Germinal center (tissue), 1 donor: Measurements from ENCODE around the gene TIE1.
"Not testable (repeated sequence)": the region's sequence is repeated elsewhere in the genome, so short reads cannot be mapped to it uniquely, and the experiment has no call there.

Experiments used
- DNase-seq: peaks from one replicate; pipeline ENCODE4 v3.0.0; 2012; ENCODE audit warnings: mixed read lengths, low spot score

Gene TIE1

DNA sequence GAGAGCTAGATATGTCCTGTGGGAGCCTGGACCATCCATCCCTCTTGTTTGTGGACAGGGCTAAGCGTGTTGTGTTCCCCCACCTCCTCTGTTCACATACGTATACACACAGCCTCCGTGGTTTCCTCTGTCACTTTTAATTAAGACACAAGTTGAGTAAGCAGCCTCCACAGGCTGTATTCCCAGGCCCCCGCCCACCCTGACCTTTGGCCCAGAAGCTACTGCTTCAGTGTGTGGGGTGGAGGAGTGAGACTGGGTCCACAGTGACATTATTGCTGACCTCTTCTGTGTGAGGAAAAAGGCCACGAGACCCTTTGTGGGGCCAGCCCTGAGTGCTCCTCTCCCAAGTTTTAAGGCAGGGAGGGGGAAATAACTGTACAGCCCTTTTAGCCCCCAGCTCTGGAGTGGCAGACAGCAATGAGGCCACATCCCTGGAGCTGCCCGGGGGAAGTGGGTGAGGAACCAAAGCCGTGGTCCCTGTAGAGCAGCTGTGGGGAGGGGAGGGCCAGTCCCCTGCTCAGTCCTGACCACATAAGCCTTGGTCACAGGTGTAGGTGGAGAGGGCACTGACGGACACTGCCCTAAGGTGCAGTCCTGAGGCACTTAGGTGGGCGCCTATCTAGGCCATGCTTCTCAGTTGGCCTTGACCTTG, 62.6 kb downstream of the TIE1 start:
- DNase-seq, result no peak

DNA sequence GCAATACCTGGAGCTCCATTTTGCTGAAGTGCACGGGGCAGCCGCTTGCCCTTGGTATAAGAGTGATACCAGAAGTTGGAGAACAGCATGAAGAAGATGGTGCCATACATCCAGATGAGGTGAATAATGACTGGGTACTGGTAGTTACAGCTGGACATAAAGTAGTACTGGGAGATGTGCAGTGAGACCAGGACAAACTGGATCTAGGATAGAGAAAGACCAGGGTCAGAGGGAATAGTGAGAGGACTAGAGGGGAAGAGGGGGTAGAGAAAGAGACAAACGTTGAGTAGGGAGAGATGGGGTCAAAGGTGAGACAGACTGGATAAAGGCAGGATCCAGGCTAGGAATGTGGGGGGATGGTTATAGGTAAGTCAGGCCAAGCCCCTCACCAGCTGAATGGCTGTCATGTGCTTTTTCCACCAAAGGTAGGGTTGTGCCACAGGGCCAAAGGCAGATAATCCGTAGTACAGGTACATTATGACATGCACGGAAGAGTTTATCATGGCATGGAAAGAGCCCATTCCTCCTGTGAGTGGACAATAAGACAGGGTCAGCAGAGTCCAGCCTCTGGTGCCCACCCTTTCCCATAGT, 63.2 kb downstream of the TIE1 start:
- DNase-seq, result no peak

DNA sequence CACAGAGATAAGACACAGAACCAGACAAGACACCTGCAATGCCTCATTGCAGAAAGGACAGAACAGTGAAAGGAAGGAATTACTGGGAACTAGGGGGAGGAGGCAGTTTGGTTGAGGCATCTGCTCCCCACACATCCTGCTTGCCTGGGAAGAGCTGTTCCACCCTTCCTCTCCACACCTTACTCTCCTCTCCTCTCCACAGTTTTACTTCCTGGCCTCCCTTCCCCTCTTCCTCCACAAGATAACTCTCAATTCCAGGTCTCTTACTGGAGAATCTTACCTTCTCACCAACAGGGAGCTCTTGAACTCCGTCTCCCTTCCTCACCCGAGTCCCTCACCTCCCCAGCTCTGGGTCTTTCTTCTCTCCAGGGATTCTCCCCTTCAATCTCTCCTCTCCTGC, 64.9 kb downstream of the TIE1 start:
- DNase-seq, result no peak

- no peak for DNase-seq
These were observed 65.4 kb downstream of the TIE1 start for GRCh38 chr1:43366179-43366578.

DNA sequence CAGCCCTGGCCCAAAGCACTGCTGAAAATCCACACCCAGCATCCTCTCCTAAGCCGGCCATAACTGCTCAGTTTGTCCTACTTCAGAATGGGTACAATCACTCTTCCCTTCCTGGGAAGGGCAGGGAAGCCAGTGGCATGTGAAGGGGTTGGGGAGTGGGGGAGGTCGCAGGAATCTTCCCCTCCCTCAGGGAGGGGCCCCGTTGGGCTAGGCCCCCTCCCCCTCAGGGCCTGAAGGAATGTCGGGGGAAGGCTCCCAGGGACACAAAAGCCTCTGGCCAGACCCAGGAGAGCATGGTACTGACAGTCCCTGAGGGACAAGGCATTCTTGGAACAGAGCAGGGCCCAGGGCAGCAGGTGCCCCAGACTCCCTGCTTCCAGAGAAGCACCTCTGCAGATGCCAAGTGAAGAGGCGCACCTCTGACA, 65.8 kb downstream of the TIE1 start:
- DNase-seq, result no peak

DNA sequence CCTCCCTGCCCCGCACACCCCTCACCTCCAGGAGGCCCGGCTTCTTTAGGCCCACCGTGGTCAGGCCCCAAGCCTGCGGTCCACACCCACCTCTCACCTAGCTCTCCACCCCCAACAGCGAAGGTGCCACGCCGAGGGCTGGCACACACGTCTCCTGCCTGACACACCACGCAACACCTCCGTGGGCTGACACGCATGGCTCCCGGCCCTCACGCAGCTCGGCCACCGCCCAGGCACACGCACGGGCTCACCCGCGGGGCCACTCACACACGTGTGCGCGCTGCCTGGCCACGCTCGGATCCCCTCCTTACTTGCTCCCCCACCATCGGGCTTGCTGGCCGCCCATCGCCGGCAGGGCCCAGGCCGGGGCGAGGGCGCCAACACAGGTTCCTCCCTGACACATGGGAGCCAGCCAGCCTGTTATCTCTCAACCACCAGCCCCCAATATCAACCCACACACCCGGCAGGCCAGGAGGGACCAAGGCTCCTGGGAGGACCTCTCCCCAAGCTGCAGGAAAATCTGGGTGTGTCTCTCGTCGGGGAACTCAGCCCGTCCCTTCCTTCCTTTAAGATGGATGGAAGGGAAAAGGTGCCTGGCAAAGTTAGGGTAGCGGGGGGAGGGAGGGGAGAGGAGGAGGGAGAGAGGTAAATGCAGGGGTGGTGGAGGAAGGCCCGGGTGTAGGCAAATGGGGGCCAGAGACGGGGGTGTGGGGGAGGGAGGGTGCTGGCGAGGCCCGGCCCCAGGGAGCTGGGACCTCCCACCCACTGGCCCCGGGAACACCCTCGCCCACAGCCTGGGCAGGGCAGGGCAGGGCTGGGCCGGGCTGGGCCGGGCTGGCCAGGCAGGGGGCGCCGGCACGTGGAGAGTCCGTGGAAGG, 66.5 kb downstream of the TIE1 start:
- peak; percentile 65 for DNase-seq

- DNase-seq, result peak; percentile 96
These were observed 67.3 kb downstream of the TIE1 start, which contains the start of gene ELOVL1 for GRCh38 chr1:43367904-43368645. ELOVL1 (minus strand) TSS chr1:43368011; CDS start chr1:43365609, 2,402 bp downstream.

DNA sequence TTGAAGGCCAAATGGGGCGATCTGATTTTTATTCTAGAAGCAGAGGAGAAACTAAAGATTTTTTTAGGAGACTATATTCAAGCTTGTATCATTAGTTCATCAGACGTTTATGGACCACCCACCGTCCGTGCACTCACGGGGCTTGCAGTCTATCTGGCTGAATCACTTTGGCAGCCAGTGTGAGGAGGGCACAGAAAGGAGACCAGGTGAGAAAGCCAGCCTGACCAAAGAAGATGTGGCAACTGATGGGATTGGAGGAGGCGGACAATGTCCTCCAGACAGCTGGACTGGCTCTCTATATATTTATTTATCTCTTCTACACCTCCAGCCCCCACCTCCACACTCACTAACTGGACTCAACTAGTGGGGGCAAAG, 67.9 kb downstream of the TIE1 start:
- DNase-seq, result no peak

DNA sequence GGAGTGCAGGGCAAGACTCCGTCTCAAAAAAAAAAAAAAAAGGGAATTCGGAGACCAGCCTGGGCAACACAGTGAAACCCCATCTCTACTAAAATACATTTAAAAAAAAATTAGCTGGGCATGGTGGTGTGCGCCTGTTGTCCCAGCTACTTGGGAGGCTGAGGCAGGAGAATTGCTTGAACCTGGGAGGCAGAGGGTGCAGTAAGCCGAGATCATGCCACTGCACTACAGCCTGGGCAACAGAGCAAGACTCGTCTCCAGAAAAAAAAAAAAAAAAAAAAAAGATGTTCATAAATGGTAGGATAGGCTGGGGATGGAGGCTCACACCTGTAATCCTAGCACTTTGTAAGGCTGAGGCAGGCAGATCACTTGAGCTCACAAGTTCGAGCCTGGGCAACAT, 69.0 kb downstream of the TIE1 start:
- DNase-seq, result not testable (repeated sequence)

DNA sequence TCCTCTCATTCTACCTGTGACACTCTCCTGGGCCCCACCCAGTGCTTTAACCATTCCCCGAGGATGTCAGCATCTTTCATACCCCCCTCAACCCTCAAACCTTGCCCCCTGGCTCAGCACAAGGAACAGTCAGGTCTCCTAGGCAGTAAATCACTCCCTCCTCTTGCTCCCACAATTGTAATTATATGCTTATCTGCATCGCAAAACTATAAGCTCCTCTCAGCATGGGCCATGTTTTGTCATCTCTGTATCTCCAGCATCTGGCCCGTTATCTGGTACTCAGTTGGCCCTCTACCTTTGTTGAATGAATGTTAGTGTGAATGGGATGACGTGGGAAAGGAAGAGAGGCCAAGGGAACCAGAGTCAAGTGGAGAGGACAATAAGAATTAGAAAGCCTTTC, 69.8 kb downstream of the TIE1 start:
- DNase-seq, result no peak

- DNase-seq, result no peak
These were observed 71.4 kb downstream of the TIE1 start for GRCh38 chr1:43372172-43372571.
